HepG2 (cell line): Measurements from ENCODE around the gene PRKCG. TPM values are rescaled to one million over a fixed set of nuclear protein-coding genes. Genes with fewer than 3 reads are reported as not detected.

Experiments used
- CAMTA2 ChIP-seq: sonication (generic); formaldehyde crosslinking; IDR thresholded peaks from 2 replicates; pipeline ENCODE4 v1.4.0; 2020; ENCODE audit warnings: mild to moderate bottlenecking, missing genetic modification reagents, borderline replicate concordance
- CHCHD3 ChIP-seq: sonication (generic); formaldehyde crosslinking; IDR thresholded peaks from 2 replicates; pipeline ENCODE4 v1.8.0; 2022; ENCODE audit warnings: mild to moderate bottlenecking, missing genetic modification reagents, moderate library complexity
- ELF1 ChIP-seq: sonication (generic); formaldehyde crosslinking; IDR thresholded peaks from 2 replicates; pipeline ENCODE4 v1.4.0; 2020; ENCODE audit warnings: missing genetic modification reagents
- ETV5 ChIP-seq: IDR thresholded peaks from 2 replicates; pipeline ENCODE4 v1.6.1; 2018; ENCODE audit warnings: missing biosample characterization, missing genetic modification reagents, inconsistent platforms, borderline replicate concordance
- GLI4 ChIP-seq: sonication (generic); formaldehyde crosslinking; IDR thresholded peaks from 2 replicates; pipeline ENCODE4 v1.5.1; 2020; ENCODE audit warnings: missing genetic modification reagents, mild to moderate bottlenecking, moderate library complexity, borderline replicate concordance
- HDAC2 ChIP-seq: sonication (generic); formaldehyde crosslinking; IDR thresholded peaks from 2 replicates; pipeline ENCODE4 v1.4.0; 2020; ENCODE audit warnings: missing genetic modification reagents
- HES4 ChIP-seq: sonication (generic); formaldehyde crosslinking; IDR thresholded peaks from 2 replicates; pipeline ENCODE4 v1.9.0; 2021; ENCODE audit warnings: mild to moderate bottlenecking, missing genetic modification reagents, borderline replicate concordance
- IKZF1 ChIP-seq: fragments of 450-650 bp; IDR thresholded peaks from 2 replicates; pipeline ENCODE4 v1.7.1; 2016
- ISX ChIP-seq: sonication (generic); formaldehyde crosslinking; conservative IDR thresholded peaks from 2 replicates; pipeline ENCODE4 v1.5.0; 2020; ENCODE audit warnings: missing genetic modification reagents
- JUN ChIP-seq: sonication (generic); formaldehyde crosslinking; IDR thresholded peaks from 2 replicates; pipeline ENCODE4 v1.4.0; 2020; ENCODE audit warnings: mild to moderate bottlenecking, missing genetic modification reagents
- KIAA2018 ChIP-seq: sonication (generic); formaldehyde crosslinking; IDR thresholded peaks from 2 replicates; pipeline ENCODE4 v1.5.0; 2020; ENCODE audit warnings: mild to moderate bottlenecking, missing genetic modification reagents, borderline replicate concordance
- NFE2L2 ChIP-seq: fragments of 150-350 bp; IDR thresholded peaks from 2 replicates; pipeline ENCODE4 v1.6.1; 2014; ENCODE audit warnings: low read length
- RFXANK ChIP-seq: IDR thresholded peaks from 2 replicates; pipeline ENCODE4 v1.6.1; 2016
- SIN3A ChIP-seq: IDR thresholded peaks from 2 replicates; pipeline ENCODE4 v1.6.1; 2011; ENCODE audit warnings: low read depth, mild to moderate bottlenecking, control low read depth, low read length, borderline replicate concordance
- STAG1 ChIP-seq: sonication (generic); formaldehyde crosslinking; IDR thresholded peaks from 2 replicates; pipeline ENCODE4 v1.4.0; 2020; ENCODE audit warnings: missing genetic modification reagents
- STAT5B ChIP-seq: sonication (generic); formaldehyde crosslinking; IDR thresholded peaks from 2 replicates; pipeline ENCODE4 v1.4.0; 2020; ENCODE audit warnings: missing genetic modification reagents
- SUZ12 ChIP-seq: fragments of 150-350 bp; IDR thresholded peaks from 2 replicates; pipeline ENCODE4 v1.6.1; 2014; ENCODE audit warnings: low read depth, low read length
- TERF1 ChIP-seq: sonication (generic); formaldehyde crosslinking; IDR thresholded peaks from 2 replicates; pipeline ENCODE4 v1.8.0; 2022; ENCODE audit warnings: mild to moderate bottlenecking, missing genetic modification reagents, moderate library complexity
- U2AF2 ChIP-seq: fragments of 200-400 bp; formaldehyde crosslinking; IDR thresholded peaks from 2 replicates; pipeline ENCODE4 v1.6.1; 2017; ENCODE audit warnings: low read depth, mild to moderate bottlenecking, low read length
- ZFP41 ChIP-seq: sonication (generic); formaldehyde crosslinking; IDR thresholded peaks from 2 replicates; pipeline ENCODE4 v1.4.0; 2020; ENCODE audit warnings: mild to moderate bottlenecking, missing genetic modification reagents, borderline replicate concordance
- ZKSCAN1 ChIP-seq: fragments of 150-350 bp; IDR thresholded peaks from 2 replicates; pipeline ENCODE4 v1.6.1; 2014; ENCODE audit warnings: low read length
- ZMAT3 ChIP-seq: sonication (generic); formaldehyde crosslinking; conservative IDR thresholded peaks from 2 replicates; pipeline ENCODE4 v1.7.0; 2021; ENCODE audit warnings: missing genetic modification reagents
- ZNF138 ChIP-seq: sonication (generic); formaldehyde crosslinking; IDR thresholded peaks from 2 replicates; pipeline ENCODE4 v1.5.0; 2020; ENCODE audit warnings: mild to moderate bottlenecking, low read depth, missing genetic modification reagents
- ZNF432 ChIP-seq: sonication (generic); formaldehyde crosslinking; IDR thresholded peaks from 2 replicates; pipeline ENCODE4 v1.5.0; 2020; ENCODE audit warnings: missing genetic modification reagents, mild to moderate bottlenecking, borderline replicate concordance
- ZNF564 ChIP-seq: sonication (generic); formaldehyde crosslinking; IDR thresholded peaks from 2 replicates; pipeline ENCODE4 v1.8.1; 2023; ENCODE audit warnings: mild to moderate bottlenecking, missing genetic modification reagents
- polyA plus RNA-seq, 8 experiments: library from polyadenylated mRNA; depleted of rRNA in 3 of 8; stranded (reverse) in 7 of 8; unstranded in 1 of 8; fragments of >200 nt; fragmentation: Illumina TruSeq in 4 of 8; extraction: Trizol in 4 of 8; gene quantifications; 2 replicates each; pipeline versions ENCODE4 v1.2.1 to v1.2.3, GENCODE V29; 2011 to 2016; ENCODE audit warnings: low read depth in 4 of 8, missing spikeins in 1 of 8, mixed read lengths in 1 of 8; ENCODE audit not compliant: insufficient read depth in 1 of 8
- total RNA-seq, 5 experiments: library from RNA; depleted of rRNA; stranded (reverse); fragments of >200 nt; fragmentation: Illumina TruSeq; extraction: Trizol; gene quantifications; 2 replicates each; pipeline ENCODE4 v1.2.3, GENCODE V29; 2016; ENCODE audit warnings: low read depth in 1 of 5

The PRKCG gene
- total and polyA plus RNA-seq, 2 of the 13 experiments (the other 11 are each of a cell fraction or from before 2014, with no cell fraction given): 0.02 to 0.03 TPM

- TF ChIP-seq HES4 (CRISPR knock-in tag) (no peak), ZNF138 (CRISPR knock-in tag) (no peak), SIN3A (no peak), NFE2L2 (no peak), ETV5 (CRISPR knock-in tag) (peak; percentile 85), JUN (CRISPR knock-in tag) (peak; percentile 46; the same call in 1 of the 2 replicates), KIAA2018 (CRISPR knock-in tag) (no peak), CAMTA2 (CRISPR knock-in tag) (no peak), ELF1 (CRISPR knock-in tag) (peak; percentile 50; the same call in 1 of the 2 replicates), STAT5B (CRISPR knock-in tag) (no peak), ZFP41 (CRISPR knock-in tag) (peak; percentile 53; the same call in 1 of the 2 replicates), STAG1 (CRISPR knock-in tag) (no peak; the same call in 1 of the 2 replicates), CHCHD3 (CRISPR knock-in tag) (no peak), TERF1 (CRISPR knock-in tag) (no peak), U2AF2 (no peak), GLI4 (CRISPR knock-in tag) (no peak), SUZ12 (no peak), ZMAT3 (CRISPR knock-in tag) (no peak; the same call in 1 of the 2 replicates), RFXANK (peak; percentile 69; the same call in 1 of the 2 replicates), ZNF564 (CRISPR knock-in tag) (no peak), IKZF1 (no peak), HDAC2 (peak; percentile 94), ISX (CRISPR knock-in tag) (no peak), ZKSCAN1 (peak; percentile 20; the same call in 1 of the 2 replicates), ZNF432 (no peak)
Measured at GRCh38 chr19:53864308-53864836, 17.6 kb upstream of the PRKCG start (continued).
